SW480 (cell line): ENCODE data around the gene ARID5A.
A peak's percentile ranks its signal among the peaks of the same experiment; 100 is the strongest.
"Not testable (repeated sequence)": the region's sequence is repeated elsewhere in the genome, so short reads cannot be mapped to it uniquely, and the experiment has no call there.

ENCODE experiments used
- DNase-seq: peaks from one replicate; pipeline ENCODE4 v3.0.0-alpha.2; 2016; ENCODE audit warnings: low spot score

Gene ARID5A

DNA sequence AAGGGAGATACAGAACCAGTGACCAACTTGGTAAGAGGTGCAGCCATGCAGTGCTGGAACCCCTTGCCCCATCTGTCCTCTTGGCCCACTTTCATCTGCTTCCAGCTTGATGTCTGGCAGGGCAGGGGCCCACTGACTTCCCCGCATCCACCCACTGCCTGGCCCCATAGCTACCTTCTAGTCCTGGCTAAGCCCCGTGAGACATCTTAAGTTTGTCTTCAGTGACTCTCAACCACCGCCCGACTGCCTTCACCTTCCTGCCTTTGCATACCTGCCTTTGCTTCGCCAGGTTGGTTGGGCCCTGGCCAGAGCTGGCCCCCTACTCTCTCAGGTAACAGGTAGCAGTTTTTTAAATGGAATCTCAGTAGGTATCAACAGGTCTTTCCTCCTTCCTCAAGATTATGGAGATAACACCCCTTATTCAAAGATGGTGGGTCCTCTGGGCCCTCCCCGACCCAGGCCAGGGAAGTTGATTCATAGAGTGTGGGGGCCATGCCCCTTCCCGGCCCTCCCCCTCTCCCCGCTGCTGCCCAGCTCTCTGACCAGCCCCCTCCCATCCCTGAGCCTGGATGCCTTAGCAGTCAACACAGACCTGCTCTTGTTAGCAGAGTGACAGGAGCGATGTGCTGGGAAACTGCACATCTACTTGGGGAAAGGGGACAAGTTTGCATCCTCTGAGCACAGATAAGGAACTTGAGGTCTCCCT lies 2.8 kb downstream of the ARID5A start:
- no peak for DNase-seq

DNA sequence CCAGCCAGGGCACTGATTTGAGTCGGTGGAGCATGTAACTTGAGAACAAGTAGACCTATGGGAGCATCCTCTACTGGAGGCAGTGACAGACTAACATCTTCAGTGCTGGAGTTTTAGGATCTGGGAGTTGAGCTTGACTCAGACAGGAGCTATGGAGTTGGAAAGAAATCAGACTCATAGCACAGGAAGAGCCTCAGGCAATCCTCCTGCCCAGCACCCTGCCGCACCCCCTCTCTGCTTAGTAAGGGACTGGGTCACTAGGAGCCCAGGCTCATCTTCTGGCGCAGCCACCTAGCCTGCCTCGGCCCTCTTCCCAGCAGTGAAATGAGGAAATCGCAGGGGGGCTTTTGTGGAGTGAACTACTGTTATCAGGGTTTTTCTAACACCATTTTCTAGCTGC lies 3.6 kb downstream of the ARID5A start:
- no peak for DNase-seq

DNA sequence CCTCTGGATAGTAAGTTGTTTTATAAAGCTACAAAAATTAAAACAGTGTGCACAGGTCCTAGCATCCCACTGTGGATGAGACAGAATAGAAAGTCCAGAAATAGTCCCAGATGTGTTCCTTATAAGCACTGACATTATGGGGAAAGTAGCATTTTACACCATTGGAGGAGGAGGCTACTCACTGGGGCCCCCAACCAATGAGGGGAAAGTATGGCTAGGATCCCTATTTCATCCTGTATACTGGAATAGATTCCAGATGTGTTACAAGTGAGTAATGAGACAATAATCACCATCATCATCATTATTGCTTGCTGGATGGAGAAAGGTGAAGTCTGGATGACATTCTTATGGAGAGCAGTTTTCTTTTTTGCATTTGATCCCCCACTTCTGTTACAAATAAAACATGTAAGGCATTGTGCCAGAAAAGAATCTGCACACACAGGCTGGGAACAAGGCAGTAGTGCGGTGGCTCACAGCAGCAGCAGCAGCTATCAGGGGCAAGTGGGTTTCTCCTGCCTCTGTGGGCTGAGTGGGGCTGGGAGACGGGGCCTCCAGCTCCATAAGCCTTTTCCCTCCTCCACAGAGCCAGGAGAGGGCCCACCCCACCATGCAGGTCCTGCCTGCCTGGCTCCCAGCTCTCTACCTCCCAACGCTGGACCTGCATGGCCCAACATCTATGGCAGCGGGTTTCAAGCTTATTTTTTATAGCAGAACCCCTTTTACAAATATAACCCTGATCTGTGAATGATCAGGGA lies 5.0 kb downstream of the ARID5A start:
- no peak for DNase-seq

DNA sequence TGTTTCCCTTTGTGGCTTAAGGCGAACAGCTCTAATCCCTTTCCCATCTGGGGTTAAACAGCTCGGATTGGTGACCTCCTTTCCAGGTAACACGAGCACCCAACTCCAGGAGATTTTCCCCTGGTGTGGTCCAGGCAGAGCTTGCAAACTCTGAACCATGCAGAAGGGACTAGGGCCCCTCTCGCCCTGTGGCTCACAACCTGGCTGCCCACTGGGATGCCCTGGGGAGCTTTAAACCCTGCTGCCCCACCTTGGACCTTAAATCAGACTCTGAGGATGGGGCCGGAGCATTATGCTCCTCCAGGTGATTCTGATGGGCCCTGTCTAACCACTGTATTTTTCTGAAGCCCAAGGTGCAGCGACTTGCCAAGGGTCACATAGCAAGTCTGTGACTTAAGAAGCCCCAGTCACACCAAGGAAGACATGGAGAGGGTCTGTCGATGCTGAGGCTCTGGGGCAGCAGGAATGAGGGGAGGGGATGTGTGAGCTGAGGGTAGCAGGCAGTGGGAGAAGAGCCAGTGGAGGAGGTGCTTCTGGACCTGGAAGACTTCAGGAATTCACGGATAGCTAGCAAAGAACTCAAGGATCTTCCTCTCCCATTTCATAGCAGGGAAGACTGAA lies 5.9 kb downstream of the ARID5A start:
- no peak for DNase-seq

DNA sequence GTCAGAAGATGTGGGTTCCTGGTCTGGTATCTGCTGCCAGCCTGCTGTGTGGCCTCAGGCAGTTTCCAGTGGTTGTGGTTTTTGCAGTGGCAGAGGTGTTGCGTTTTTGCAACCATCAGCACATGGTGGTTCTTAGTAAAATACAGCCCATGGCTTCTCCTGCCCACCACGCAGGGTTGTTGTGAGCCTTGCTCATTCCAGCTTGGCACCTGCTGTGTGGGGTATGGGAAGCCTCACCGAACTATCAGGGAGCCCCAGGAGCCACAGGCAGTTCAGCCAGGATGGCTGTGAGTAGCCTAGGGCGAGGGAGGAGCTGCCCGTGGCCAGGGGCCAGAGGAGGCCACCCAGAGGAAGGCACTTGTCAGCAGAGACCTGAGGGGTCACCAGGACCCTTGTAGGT lies 9.8 kb downstream of the ARID5A start:
- DNase-seq: no peak

DNA sequence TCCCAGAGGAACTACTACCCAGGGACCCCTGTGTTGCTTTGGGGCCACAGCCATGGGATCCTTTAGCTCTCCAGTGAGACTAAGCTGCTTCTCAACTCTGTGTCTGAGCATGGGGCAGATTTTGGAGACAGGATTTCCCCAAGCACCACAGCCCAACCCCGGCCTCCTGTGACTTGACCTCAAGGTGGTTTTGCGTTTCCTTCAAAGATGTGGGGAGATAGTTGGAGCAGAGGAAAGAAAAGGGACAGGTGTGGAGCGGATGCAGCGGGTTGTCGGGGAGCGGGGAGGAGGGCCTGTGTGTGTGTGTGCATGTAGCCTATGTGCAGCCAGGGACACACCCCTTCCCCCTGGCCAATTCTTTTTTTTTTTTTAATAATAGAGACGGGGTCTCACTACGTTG lies 10.2 kb downstream of the ARID5A start:
- DNase-seq: no peak

DNA sequence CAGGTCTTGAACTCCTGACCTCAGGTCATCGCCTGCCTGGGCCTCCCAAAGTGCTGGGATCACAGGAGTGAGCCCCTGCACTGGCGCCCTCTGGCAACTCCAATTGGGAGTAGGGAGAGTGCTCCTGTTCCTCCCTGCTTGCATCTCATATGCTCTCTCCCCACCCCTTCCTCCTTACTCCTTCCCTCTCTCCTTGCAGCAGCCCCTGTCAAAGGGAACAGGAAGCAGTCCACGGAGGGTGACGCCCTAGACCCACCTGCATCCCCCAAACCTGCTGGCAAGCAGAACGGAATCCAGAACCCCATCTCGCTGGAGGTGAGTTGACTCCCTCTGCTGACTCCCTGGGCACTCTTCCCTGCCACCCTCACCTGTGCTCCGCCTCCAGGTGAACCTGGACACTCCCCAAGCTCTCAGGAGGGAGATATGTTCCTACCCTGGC lies 10.7 kb downstream of the ARID5A start:
- no peak for DNase-seq

DNA sequence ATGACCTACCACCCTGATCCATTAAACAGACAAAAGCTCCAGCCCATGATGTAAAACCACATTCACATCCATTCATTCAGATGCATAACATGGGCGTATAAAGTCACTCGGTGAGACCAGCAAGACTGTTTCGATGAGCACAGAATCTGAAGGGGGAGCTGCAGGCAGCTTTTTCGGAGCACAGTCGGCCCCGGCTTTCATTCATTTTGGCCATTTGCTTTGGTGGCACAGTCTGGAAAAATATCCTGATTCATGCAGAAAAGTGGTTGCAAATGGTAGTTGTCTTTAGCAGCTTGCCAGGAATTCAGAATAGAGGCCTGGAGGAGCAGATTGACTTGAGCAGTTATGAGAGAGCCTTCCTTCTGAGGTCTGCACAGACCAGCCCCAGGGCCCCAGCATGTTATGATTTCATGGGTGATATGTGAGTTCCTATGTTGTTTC lies 11.2 kb downstream of the ARID5A start:
- DNase-seq: no peak

DNA sequence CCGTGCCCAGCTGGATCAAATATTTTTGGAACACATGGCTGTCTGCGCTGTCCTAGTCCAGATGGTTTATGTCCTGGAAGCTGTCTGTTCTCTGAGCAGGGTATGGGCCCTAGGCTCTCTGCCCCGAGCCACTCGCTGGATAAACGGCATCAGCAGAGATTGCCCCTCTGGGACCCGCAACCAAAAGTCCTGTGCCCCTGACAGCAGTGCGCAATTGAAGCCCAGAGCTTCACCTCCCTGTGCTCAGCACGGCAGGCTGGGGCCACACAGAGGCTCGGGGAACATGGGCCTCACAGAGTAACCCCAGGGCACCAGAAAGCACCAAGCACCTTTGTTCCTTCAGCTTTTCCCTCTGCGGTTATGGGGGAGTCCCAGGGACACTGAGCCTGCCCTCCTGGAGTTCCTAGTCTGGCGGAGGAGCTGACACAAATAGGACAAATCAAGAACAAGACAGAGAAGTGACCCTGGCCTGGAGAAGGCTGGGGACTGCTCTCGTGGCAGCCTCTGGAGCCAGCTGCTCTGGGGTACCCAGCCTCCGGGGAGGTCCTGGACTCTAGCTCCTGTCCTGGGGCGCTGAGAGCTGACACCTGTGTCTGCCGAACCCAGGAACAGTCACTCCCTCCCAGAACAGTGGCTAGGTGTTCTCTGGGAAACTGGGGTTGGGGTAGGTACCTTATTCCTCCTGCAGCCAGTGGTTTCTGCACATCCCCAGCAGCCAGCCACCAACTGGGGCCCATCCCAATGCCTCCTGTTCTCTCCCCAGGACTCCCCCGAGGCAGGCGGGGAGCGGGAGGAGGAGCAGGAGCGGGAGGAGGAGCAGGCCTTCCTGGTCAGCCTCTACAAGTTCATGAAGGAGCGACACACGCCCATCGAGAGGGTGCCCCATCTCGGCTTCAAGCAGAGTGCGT lies 12.3 kb downstream of the ARID5A start:
- DNase-seq: no peak

DNA sequence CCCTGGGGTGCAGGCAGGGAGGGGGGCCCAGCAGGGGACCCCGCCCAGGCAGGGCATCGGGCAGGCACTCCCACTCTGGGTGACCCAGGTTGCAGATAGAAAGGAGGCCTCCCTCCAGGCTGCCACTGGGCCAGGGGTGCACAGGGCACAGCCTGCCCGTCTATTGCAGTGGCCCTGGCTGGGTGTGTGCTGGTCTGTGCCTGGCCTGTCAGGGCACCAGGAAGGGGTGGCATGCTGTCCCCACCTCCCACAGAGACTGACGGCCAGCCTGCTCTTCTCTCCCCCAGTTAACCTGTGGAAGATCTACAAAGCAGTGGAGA lies 12.9 kb downstream of the ARID5A start:
- DNase-seq: no peak

DNA sequence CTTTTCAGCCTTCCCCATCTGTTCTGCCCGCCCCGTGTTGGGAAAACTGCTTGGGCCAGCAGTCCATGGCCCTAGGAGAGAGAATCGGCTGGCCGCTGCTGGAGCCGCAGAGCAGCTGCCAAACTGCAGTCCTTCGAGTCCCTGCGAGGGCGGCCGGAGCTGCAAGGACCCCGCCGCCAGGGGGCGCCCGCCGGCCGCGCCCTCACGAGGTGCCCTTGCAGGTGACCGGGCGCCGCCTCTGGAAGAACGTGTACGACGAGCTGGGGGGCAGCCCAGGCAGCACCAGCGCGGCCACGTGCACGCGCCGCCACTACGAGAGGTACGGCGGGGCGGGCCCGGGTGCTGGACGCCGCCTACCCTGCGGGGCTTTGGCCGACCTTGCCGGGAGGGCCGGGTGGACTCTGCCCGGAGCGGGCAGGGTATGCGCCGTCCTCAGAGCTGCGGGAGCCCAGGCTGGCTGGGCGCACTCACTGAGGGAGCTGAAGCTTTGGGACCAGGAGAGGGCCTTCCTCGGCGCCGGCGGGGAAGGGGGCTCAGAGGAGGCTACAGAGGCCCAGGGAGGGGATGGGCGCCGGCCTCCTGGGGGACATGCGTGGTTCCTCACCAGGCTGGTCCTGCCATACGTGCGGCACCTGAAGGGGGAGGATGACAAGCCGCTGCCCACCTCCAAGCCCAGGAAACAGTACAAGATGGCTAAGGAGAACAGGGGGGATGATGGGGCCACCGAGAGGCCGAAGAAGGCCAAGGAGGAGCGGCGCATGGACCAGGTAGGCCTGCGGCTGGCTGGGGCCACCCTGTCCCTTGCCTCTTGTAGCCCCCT lies 13.6 kb downstream of the ARID5A start:
- peak; percentile 45 for DNase-seq

DNA sequence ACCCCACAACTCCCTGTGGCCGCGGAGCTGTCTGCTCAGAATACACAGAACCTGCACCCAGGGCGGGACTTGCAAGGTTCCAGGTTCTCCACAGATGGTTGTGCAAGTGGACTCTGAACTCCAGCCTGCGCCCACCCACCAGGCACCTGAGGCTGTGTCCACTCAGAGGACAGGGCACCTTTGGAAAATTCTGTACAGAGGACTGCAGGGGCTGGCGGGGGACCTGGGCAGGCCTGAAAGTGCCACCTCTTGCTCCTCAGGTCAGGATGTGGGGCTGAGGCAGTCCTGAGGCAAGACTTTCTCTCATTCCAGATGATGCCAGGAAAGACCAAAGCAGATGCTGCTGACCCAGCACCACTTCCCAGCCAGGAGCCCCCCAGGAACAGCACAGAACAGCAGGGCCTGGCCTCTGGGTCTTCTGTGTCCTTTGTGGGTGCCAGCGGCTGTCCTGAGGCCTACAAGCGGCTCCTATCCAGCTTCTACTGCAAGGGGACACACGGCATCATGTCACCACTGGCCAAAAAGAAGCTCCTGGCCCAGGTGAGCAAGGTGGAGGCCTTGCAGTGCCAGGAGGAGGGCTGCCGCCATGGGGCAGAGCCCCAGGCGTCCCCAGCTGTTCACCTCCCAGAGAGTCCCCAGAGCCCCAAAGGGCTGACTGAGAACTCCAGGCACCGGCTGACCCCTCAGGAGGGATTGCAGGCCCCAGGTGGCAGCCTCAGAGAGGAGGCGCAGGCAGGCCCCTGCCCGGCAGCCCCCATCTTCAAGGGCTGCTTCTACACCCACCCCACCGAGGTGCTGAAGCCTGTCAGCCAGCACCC lies 14.4 kb downstream of the ARID5A start:
- no peak for DNase-seq

DNA sequence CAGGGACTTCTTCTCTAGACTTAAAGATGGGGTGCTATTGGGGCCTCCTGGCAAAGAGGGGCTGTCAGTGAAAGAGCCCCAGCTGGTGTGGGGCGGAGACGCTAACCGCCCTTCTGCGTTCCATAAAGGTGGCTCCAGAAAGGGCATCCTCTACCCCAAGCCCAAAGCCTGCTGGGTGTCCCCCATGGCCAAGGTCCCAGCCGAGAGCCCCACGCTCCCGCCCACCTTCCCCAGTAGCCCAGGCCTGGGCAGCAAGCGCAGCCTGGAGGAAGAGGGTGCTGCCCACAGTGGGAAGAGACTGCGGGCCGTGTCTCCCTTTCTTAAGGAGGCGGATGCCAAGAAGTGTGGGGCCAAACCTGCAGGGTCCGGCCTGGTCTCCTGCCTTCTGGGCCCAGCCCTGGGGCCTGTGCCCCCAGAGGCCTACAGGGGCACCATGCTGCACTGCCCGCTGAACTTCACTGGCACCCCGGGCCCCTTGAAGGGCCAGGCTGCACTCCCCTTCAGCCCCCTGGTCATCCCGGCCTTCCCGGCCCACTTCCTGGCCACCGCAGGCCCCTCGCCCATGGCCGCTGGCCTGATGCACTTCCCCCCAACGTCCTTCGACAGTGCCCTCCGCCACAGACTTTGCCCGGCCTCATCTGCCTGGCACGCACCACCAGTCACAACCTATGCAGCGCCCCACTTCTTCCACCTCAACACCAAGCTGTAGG lies 15.2 kb downstream of the ARID5A start:
- no peak for DNase-seq

DNA sequence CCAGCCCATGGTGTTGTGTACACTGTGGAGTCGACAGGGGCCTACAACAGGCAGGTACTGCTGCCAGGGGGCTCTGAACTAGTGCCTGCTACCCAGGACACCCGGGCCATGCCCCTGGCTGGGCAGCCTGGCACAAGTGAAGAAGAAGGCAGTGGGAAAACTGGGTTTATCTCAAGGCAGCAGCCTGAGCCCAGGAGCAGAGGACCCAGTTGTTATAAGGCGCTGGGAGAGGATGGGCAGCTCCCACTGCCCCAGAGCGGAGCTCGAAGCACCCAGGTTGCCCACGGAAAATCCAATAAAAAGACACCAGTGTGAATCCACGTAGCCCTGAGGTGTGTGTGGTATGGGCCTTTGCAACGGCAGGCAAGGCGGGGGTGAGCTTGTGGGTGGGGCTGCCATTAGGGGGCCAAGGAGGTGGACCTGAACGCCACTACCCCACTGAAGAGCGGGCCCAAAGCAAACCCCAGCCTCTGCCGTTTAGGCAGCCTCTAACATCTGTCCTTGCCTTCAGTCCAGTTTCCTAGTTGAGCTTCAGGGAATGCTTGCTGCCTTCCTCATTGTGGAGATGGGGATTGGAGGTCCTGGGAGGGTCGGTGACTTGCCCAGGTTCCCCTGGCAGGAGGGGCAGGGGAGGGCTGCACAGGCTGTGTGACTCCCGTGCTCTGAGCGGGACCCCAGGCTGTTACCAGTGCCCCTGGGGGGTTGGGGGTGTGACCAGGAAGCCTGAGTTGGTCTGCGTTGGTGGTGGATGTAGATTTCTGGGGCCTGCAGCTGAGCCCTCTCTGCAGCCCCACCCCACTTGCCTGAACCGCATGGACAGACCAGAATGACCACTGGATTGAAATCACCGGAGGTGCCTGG lies 16.0 kb downstream of the ARID5A start:
- no peak for DNase-seq

DNA sequence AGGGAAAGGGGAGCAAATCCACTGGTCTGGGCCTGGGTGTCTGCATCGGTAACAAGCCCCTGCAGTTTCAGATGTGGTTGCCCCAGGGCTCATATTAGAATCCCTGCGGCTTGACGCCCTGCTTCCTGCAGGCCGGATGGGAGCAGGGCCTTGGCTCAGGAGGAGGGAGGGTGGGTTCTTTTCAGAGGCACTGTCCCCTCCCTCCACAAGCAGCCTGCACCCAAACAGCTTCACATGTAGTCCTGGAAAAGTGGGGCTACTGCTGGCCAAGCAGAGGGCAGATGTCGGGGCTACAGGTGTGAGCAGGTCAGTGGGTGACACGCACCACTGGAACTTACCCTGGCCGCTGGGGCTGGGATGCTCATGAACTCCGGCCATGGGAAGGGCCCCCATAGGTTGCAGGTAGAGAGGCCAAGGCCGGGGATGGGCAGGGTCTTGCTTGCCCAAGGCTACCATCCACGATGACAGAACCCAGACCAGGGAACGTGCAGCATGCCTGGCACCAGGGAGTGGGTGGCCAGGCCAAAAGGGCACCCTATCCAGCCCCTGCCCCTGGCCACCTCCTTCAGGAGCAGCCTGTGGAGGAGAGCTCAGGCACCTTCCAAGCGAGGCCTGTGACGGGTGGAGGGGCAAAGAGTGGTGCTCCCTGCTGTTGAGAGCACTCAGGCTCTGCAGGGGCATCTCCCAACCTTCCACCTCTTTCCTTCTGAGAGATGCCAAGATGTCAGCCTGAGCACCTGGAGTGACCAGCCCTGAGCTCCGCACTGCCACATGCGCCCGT lies 16.8 kb downstream of the ARID5A start:
- DNase-seq: no peak

DNA sequence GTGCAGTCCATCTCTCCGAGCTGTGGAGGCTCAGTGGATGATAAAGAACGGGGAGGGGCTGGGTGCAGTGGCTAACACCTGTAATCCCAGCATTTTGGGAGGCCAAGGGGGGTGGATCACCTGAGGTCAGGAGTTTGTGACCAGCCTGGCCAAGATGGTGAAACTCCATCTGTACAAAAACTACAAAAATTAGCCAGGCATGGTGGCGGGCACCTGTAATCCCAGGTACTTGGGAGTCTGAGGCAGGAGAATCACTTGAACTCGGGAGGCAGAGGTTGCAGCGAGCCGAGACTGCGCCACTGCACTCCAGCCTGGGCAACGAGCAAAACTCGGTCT lies 17.4 kb downstream of the ARID5A start:
- not testable (repeated sequence) for DNase-seq

DNA sequence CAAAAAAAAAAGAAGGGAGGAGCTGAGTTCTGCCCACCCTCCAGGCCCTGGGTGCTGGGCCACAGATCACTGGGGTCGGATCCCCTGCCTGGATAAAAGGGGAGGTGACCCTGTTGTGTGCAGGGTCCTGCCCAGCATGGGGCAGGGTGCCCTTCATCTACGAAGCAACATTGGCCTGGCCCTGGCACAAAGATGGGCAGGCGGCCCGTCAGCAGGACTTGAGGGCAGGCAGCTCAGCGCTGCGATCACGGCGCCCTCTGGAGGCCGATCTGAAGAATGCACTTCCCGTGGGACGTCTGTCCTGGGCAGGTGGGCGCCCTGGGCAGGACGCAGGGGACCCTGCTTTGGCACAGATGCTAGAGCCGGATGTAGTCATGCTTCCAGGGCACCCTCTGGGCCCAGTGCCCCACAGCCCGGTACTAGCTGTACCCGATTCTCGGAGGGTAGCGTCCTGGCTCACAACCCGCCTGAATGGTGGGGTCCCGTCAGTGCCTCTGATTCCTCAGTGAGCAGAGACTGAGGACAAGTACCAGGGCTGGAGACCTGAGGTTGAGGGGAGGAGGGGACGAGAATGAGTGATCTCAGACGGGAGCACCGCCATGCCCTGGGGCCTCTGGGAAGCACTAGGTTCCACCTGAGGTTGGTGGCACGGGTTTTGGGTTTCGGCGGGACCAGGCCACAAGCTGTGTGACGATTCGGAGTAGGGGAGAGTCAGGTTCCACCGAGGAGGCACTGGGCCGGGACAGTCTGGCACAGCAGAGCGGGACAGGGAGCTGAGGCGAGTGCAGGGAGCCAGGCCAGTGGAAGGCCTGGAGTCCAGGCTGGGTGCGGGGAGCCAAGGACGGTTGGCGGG lies 18.0 kb downstream of the ARID5A start:
- DNase-seq: peak; percentile 39
